ENCODE data around the gene CCT7. TPM values are rescaled to one million over a fixed set of nuclear protein-coding genes. Genes with fewer than 3 reads are reported as not detected.

Gene CCT7
- total and polyA plus RNA-seq, 7 donors = 121 to 197 (median 173) TPM

DNA sequence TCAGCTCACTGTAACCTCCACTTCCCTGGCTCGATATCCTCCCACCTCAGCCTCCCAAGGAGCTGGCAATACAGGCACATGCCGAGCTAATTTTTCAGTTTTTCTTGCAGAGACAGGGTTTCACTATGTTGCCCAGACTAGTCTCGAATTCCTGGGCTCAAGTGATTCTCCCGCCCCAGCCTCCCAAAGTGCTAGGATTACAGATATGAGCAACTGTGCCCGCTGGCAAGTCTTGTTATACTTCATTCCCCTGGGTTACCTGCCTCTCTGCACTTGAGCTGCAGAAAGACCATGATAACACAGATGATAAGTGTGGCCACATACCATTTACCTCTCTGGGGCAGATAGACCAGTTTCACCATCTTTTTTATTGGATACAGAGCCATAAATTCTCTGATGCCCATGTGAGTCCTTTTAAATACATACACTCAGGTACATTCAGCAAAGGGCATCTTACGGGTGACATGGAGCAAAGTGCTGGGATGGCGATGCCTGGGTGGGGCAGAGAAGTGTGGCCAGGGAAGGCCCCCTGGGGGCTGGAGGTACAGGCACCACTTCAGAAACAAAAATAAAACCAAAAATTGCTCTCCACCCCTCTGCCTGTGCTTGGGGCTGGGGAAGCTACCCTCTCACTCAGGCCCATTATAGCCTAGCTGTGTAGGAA, 20.4 kb downstream of the CCT7 start:
- Histone ChIP-seq H3K9me3 (no peaks in the 10 kb centered on the region), H3K27ac (no peak overlapping the region), H3K4me1 (peaks cover 0 to 3% (median 0%) of the 10 kb centered on the region in 4 donors), H3K4me3 (no peak overlapping the region), H3K27me3 (no peaks in the 10 kb centered on the region), H3K36me3 (peaks cover 32 to 52% (median 49%) of the 10 kb centered on the region in 4 donors)
- TF ChIP-seq, protein P1, sequence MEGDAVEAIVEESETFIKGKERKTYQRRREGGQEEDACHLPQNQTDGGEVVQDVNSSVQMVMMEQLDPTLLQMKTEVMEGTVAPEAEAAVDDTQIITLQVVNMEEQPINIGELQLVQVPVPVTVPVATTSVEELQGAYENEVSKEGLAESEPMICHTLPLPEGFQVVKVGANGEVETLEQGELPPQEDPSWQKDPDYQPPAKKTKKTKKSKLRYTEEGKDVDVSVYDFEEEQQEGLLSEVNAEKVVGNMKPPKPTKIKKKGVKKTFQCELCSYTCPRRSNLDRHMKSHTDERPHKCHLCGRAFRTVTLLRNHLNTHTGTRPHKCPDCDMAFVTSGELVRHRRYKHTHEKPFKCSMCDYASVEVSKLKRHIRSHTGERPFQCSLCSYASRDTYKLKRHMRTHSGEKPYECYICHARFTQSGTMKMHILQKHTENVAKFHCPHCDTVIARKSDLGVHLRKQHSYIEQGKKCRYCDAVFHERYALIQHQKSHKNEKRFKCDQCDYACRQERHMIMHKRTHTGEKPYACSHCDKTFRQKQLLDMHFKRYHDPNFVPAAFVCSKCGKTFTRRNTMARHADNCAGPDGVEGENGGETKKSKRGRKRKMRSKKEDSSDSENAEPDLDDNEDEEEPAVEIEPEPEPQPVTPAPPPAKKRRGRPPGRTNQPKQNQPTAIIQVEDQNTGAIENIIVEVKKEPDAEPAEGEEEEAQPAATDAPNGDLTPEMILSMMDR (IDR thresholded peaks at IDR 0.05) = no peak
- no peak for TF ChIP-seq POLR2AphosphoS5 (IDR thresholded peaks at IDR 0.05)
- TF ChIP-seq EP300 (IDR thresholded peaks at IDR 0.05) = no peak
- no peak for TF ChIP-seq POLR2A (IDR thresholded peaks at IDR 0.05)
- no peak for DNase-seq
- intact Hi-C loops (cut with DNase I) = no loop called here
- 93 to 95% methylated on average over 7 of the region's 7 CpGs for WGBS, 2 donors

DNA sequence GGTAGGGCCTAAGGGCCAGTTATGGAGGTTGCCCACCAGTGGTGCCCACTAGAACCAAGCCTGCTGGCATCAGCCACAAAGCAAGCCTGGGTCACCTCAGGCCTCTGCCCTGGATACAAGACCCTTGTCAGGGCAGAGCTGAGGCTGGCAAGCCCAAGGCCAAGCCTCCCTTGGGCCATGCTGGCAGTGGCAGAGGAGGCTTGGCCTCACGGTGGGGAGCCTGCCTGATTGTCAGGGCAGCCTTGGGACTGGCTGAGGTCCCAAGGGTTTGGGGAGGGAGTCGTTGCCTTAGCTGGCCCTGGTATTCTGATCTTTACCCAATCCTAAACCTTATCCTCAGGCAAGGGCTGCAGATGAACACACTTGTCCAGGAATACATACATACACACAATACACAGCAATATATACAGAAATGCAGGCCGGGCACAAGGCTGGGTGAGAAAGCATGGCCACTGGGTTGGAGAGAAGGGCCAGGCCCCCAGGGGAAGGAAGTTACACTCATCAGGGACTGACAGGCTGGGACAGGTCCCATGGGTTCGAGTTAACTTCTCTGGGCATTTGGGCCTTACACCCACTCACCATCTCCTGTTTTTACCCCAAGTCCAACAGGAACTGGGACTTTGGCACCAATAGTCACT, 21.0 kb downstream of the CCT7 start:
- Histone ChIP-seq H3K4me1 (no peaks in the 10 kb centered on the region), H3K27me3 (no peaks in the 10 kb centered on the region), H3K27ac (no peak overlapping the region), H3K36me3 (peaks cover 27 to 46% (median 43%) of the 10 kb centered on the region in 4 donors), H3K9me3 (no peaks in the 10 kb centered on the region), H3K4me3 (no peak overlapping the region)
- DNase-seq = no peak
- whole genome bisulfite sequencing, 2 donors = 74 to 86% methylated on average over 4 of the region's 4 CpGs
- TF ChIP-seq, protein P1 (IDR thresholded peaks at IDR 0.05) = no peak
- TF ChIP-seq EP300 (IDR thresholded peaks at IDR 0.05) (no peak), POLR2A (IDR thresholded peaks at IDR 0.05) (no peak), POLR2AphosphoS5 (IDR thresholded peaks at IDR 0.05) (no peak)
- intact Hi-C loops (cut with DNase I) = no loop called here

DNA sequence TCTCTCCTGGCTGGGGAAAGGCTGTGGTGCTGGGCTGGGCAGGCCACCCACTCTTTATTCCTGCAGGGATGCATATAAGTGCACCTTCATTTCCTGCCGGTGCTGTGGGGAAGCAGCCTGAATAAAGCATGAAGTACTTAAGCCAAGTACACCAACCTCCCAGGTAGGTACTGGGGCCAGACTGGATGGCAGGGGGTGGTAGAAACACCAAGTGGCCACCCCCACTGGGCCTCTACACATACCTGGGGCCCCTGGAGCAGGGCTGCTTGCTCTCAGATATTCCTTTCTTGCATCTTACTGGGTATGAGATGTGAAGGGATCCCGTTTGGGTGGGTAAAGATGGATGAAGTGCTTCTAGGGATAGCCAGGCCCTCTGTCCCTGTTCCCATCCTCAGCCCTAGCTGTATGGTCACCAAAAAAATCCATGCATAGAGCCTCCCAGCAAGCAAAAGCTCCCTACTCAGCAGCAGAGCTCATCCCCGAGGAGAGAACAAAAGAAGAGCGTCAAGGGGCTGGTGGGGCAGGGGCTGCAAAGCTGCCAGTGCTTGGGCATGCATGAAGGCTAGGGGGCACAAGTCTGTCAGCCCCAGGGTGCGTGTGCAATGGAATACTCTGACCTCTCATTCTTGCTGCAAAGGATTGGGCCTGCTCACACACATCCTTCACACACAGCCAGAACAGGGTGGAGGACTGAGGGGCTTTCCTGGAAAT, 22.0 kb downstream of the CCT7 start:
- Histone ChIP-seq H3K4me3 (no peak overlapping the region), H3K27me3 (no peaks in the 10 kb centered on the region), H3K9me3 (no peaks in the 10 kb centered on the region), H3K4me1 (no peaks in the 10 kb centered on the region), H3K36me3 (peaks cover 21 to 36% (median 33%) of the 10 kb centered on the region in 4 donors), H3K27ac (no peak overlapping the region)
- WGBS, 2 donors = 76 to 77% methylated on average over 5 of the region's 5 CpGs
- no peak for DNase-seq
- intact Hi-C loops (cut with DNase I) = no loop called here
- no peak for TF ChIP-seq EP300 (IDR thresholded peaks at IDR 0.05)
- no peak for TF ChIP-seq POLR2A (IDR thresholded peaks at IDR 0.05)
- TF ChIP-seq, protein P1 (IDR thresholded peaks at IDR 0.05) = no peak
- TF ChIP-seq POLR2AphosphoS5 (IDR thresholded peaks at IDR 0.05) = no peak

DNA sequence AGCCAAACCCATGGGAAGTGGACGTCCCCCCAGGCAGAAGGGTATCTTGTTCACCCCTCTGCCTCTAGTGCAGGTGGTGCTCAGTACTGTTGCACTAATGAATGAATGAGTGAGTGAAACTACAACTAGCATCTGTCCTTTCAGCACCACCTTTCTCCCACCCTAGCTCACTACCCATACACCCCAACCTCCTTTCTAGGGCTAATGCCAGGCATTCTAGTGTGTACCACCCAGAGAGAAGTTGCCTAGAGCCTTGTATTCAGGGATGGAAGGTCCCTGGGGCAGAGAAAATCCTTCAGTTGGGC, 22.5 kb downstream of the CCT7 start:
- TF ChIP-seq POLR2A (IDR thresholded peaks at IDR 0.05) (no peak), EP300 (IDR thresholded peaks at IDR 0.05) (no peak), POLR2AphosphoS5 (IDR thresholded peaks at IDR 0.05) (no peak)
- TF ChIP-seq, protein P1 (IDR thresholded peaks at IDR 0.05) = no peak
- WGBS, 2 donors = 92% methylated on average over 1 of the region's 1 CpG
- no peaks in the 10 kb centered on the region for H3K4me1 ChIP-seq
- DNase-seq = no peak
- H3K36me3 ChIP-seq = peaks cover 16 to 31% (median 28%) of the 10 kb centered on the region in 4 donors
- H3K4me3 ChIP-seq = no peak overlapping the region
- intact Hi-C loops (cut with DNase I) = no loop called here
- H3K27ac ChIP-seq = no peak overlapping the region
- no peaks in the 10 kb centered on the region for H3K9me3 ChIP-seq
- H3K27me3 ChIP-seq = no peaks in the 10 kb centered on the region
